GM12878 (cell line): ENCODE data around the gene SNX21. TPM values are rescaled to one million over a fixed set of nuclear protein-coding genes. Genes with fewer than 3 reads are reported as not detected.

ENCODE experiments used
- ASH2L ChIP-seq: fragments of 300-600, 200-600 bp; sonication (generic); IDR thresholded peaks from 2 replicates; pipeline ENCODE4 v1.6.1; 2017; ENCODE audit warnings: low read depth, mild to moderate bottlenecking, borderline replicate concordance
- CBX5 ChIP-seq: sonication (generic); IDR thresholded peaks from 2 replicates; pipeline ENCODE4 v1.6.1; 2016; ENCODE audit warnings: low read depth, moderate library complexity, mild to moderate bottlenecking, inconsistent platforms
- CHD1 ChIP-seq: IDR thresholded peaks from 2 replicates; pipeline ENCODE4 v1.6.1; 2012; ENCODE audit warnings: low read depth, low read length, improper control_type of control experiment
- CREB1 ChIP-seq: IDR thresholded peaks from 2 replicates; pipeline ENCODE4 v1.6.1; 2012; ENCODE audit warnings: low read depth, mild to moderate bottlenecking, inconsistent platforms
- CUX1 ChIP-seq: IDR thresholded peaks from 2 replicates; pipeline ENCODE4 v1.6.1; 2012; ENCODE audit warnings: improper control_type of control experiment, low read depth, low read length; ENCODE audit not compliant: insufficient replicate concordance
- ELK1 ChIP-seq: IDR thresholded peaks from 2 replicates; pipeline ENCODE4 v1.6.1; 2012; ENCODE audit warnings: low read depth, low read length, improper control_type of control experiment
- HSF1 ChIP-seq: fragments of 150-350 bp; IDR thresholded peaks from 2 replicates; pipeline ENCODE4 v1.6.1; 2014; ENCODE audit warnings: mild to moderate bottlenecking, low read depth, low read length
- NFYB ChIP-seq: IDR thresholded peaks from 2 replicates; pipeline ENCODE4 v1.6.1; 2011; ENCODE audit warnings: low read depth, mild to moderate bottlenecking, low read length, improper control_type of control experiment, moderate library complexity; ENCODE audit not compliant: insufficient read depth
- SIN3A ChIP-seq: IDR thresholded peaks from 2 replicates; pipeline ENCODE4 v1.6.1; 2012; ENCODE audit warnings: low read depth, low read length, improper control_type of control experiment
- SUZ12 ChIP-seq: fragments of 200-600 bp; sonication (generic); IDR thresholded peaks from one replicate; pipeline ENCODE4 v1.6.1; 2018; ENCODE audit warnings: antibody characterized with exemption, mild to moderate bottlenecking; ENCODE audit not compliant: unreplicated experiment
- USF2 ChIP-seq: IDR thresholded peaks from 2 replicates; pipeline ENCODE4 v1.6.1; 2011; ENCODE audit warnings: low read depth, low read length, improper control_type of control experiment, borderline replicate concordance
- ZBTB4 ChIP-seq: fragments of 450-650 bp; formaldehyde crosslinking; IDR thresholded peaks from 2 replicates; pipeline ENCODE4 v1.4.0; 2022; ENCODE audit warnings: mild to moderate bottlenecking, moderate library complexity
- ZNF274 ChIP-seq: IDR thresholded peaks from one replicate; pipeline ENCODE4 v1.8.0; 2011; ENCODE audit not compliant: insufficient read length, insufficient read depth
- polyA plus RNA-seq, 11 experiments: library from polyadenylated mRNA; depleted of rRNA in 4 of 11; unstranded in 6 of 11; stranded (reverse) in 5 of 11; fragments of >200 nt; fragmentation: Nextera tagmentation in 4 of 11; fragmentation: Illumina TruSeq in 1 of 11; extraction: Ambion mirVana in 4 of 11; extraction: Trizol in 1 of 11; gene quantifications; 1 replicate in 1 of 11; 2 replicates in 10 of 11; pipeline versions ENCODE4 v1.2.1 to v1.2.3, GENCODE V29; 2011 to 2016; ENCODE audit warnings: inconsistent platforms in 2 of 11, missing spikeins in 2 of 11, low read depth in 1 of 11
- total RNA-seq, 4 experiments: library from RNA; depleted of rRNA in 3 of 4; stranded (reverse); fragments of >200 nt in 3 of 4; fragmentation: Illumina TruSeq in 1 of 4; extraction: Trizol in 1 of 4; gene quantifications; 2 replicates each; pipeline versions ENCODE4 v1.2.1 to v1.2.3, GENCODE V29; 2013 to 2021

Gene SNX21
- total and polyA plus RNA-seq, 10 of the 15 experiments (the other 5 are each of a cell fraction or from before 2014, with no cell fraction given), result 0.10 to 1.4 (median 0.57) TPM

DNA sequence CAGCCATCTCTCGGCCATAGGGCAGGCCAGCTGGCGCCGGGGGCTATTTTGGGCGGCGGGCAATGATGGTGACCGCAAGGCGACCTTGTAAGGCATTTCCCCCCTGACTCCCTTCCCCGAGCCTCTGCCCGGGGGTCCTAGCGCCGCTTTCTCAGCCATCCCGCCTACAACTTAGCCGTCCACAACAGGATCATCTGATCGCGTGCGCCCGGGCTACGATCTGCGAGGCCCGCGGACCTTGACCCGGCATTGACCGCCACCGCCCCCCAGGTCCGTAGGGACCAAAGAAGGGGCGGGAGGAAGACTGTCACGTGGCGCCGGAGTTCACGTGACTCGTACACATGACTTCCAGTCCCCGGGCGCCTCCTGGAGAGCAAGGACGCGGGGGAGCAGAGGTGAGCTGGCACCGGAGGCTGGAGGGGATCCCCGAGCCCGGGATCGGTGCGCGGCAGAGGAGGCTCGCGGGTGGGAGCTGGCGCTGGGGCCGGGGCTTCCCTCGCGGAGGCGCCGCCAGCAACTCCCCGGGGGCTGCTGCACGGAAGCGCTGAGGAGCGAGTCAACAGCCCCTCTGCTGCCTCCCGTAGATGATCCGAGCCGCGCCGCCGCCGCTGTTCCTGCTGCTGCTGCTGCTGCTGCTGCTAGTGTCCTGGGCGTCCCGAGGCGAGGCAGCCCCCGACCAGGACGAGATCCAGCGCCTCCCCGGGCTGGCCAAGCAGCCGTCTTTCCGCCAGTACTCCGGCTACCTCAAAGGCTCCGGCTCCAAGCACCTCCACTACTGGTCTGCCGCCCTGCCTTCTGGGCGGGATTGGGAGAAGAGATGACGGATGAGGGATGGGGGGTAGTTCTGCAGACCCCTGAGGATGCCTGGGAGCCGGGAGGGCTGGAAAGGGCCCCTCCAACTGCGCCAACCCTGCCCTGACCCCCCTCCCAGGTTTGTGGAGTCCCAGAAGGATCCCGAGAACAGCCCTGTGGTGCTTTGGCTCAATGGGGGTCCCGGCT, 57.7 kb downstream of the SNX21 start, which contains the start of the genes CTSA and NEURL2 (continued):
- TF ChIP-seq USF2, result peak; percentile 99
- TF ChIP-seq ELK1, result peak; percentile 41; the same call in 1 of the 2 replicates
- TF ChIP-seq CBX5, result no peak
- TF ChIP-seq ASH2L, result no peak
- TF ChIP-seq CHD1, result 0 out of 2 replicates have a peak, but pooled peaks have one; percentile 38
- TF ChIP-seq SIN3A, result peak; percentile 98
- no peak for TF ChIP-seq NFYB
- TF ChIP-seq SUZ12, result no peak
- TF ChIP-seq ZBTB4, result no peak
- TF ChIP-seq HSF1, result no peak
- TF ChIP-seq CUX1, result no peak
- TF ChIP-seq CREB1, result no peak; the same call in 1 of the 2 replicates
- TF ChIP-seq ZNF274, result no peak
